Mammary epithelial cell (primary cell): ENCODE results near the gene TRPV6.

Source experiments
- EZH2 ChIP-seq: IDR thresholded peaks from 2 replicates; pipeline ENCODE4 v1.6.1; 2012; ENCODE audit warnings: low read length, inconsistent platforms, borderline replicate concordance
- TF ChIP-seq, protein P1 (sequence below), 2 donors: IDR thresholded peaks in 1 of 2; conservative IDR thresholded peaks in 1 of 2; 2 replicates each; pipeline ENCODE4 v1.5.1; 2011 to 2012; ENCODE audit warnings: inconsistent platforms in 2 of 2, low read length in 2 of 2, mild to moderate bottlenecking in 2 of 2, control low read depth in 1 of 2, low read depth in 1 of 2; ENCODE audit not compliant: insufficient read depth in 1 of 2; ENCODE audit errors: extremely low read depth in 1 of 2

- no peak for TF ChIP-seq EZH2
- TF ChIP-seq, protein P1, sequence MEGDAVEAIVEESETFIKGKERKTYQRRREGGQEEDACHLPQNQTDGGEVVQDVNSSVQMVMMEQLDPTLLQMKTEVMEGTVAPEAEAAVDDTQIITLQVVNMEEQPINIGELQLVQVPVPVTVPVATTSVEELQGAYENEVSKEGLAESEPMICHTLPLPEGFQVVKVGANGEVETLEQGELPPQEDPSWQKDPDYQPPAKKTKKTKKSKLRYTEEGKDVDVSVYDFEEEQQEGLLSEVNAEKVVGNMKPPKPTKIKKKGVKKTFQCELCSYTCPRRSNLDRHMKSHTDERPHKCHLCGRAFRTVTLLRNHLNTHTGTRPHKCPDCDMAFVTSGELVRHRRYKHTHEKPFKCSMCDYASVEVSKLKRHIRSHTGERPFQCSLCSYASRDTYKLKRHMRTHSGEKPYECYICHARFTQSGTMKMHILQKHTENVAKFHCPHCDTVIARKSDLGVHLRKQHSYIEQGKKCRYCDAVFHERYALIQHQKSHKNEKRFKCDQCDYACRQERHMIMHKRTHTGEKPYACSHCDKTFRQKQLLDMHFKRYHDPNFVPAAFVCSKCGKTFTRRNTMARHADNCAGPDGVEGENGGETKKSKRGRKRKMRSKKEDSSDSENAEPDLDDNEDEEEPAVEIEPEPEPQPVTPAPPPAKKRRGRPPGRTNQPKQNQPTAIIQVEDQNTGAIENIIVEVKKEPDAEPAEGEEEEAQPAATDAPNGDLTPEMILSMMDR (conservative IDR thresholded peaks at IDR 0.05 in 1 of 2, IDR thresholded peaks at IDR 0.05 in 1 of 2; ENCODE audit: extremely low read depth in 1 of 2, insufficient read depth in 1 of 2, low read depth in 1 of 2, low read length in 2 of 2) = no peak
Measured at GRCh38 chr7:142914121-142914520, 28.6 kb upstream of the TRPV6 start.
